Gastroesophageal sphincter (tissue), 4 donors: Measurements from ENCODE around the gene CEP89. TPM values are rescaled to one million over a fixed set of nuclear protein-coding genes. Genes with fewer than 3 reads are reported as not detected.
"Not testable (repeated sequence)": the region's sequence is repeated elsewhere in the genome, so short reads cannot be mapped to it uniquely, and the experiment has no call there.

ENCODE experiments used
- ATAC-seq: fragments of 150-250 bp; one replicate; pipeline ENCODE4 v1.9.1; 2016; ENCODE audit warnings: mild to moderate bottlenecking, moderate library complexity
- H3K27ac ChIP-seq, 4 donors: fragments of 200-600 bp; sonication (generic) in 3 of 4; 1 replicate in 3 of 4; 2 replicates in 1 of 4; pipeline ENCODE4 v1.5.1; 2016 to 2019
- H3K27me3 ChIP-seq: fragments of 200-600 bp; sonication (generic); one replicate; pipeline ENCODE4 v1.5.1; 2019
- H3K36me3 ChIP-seq, 2 donors: fragments of 200-600 bp; sonication (generic); one replicate each; pipeline ENCODE4 v1.5.1; 2019; ENCODE audit warnings: control low read depth in 1 of 2
- H3K4me1 ChIP-seq, 3 donors: fragments of 200-600 bp; sonication (generic); 1 replicate in 2 of 3; 2 replicates in 1 of 3; pipeline ENCODE4 v1.5.1; 2016 to 2019; ENCODE audit warnings: control low read depth in 2 of 3
- H3K4me3 ChIP-seq, 2 donors: fragments of 200-600 bp; sonication (generic); one replicate each; pipeline ENCODE4 v1.5.1; 2019; ENCODE audit warnings: mild to moderate bottlenecking in 1 of 2, moderate library complexity in 1 of 2
- H3K9me3 ChIP-seq, 3 donors: fragments of 200-600 bp; sonication (generic); one replicate each; pipeline ENCODE4 v1.5.1; 2017 to 2019; ENCODE audit warnings: control low read depth in 2 of 3
- CTCF ChIP-seq, 4 experiments: fragments of 200-600 bp in 2 of 4; fragments of 450-650 bp in 2 of 4; sonication (generic) in 1 of 4; IDR thresholded peaks; one replicate each; pipeline ENCODE4 v1.5.1; 2017 to 2019; ENCODE audit warnings: antibody characterized with exemption in 4 of 4, mild to moderate bottlenecking in 2 of 4, moderate library complexity in 2 of 4
- EP300 ChIP-seq: sonication (generic); formaldehyde crosslinking; IDR thresholded peaks from one replicate; pipeline ENCODE4 v1.6.1; 2017; ENCODE audit warnings: antibody characterized with exemption, mild to moderate bottlenecking
- POLR2A ChIP-seq, 2 donors: fragments of 450-650 bp; IDR thresholded peaks; one replicate each; pipeline ENCODE4 v1.6.1; 2017; ENCODE audit warnings: antibody characterized with exemption in 2 of 2, mild to moderate bottlenecking in 2 of 2, moderate library complexity in 1 of 2
- POLR2AphosphoS5 ChIP-seq: sonication (generic); formaldehyde crosslinking; IDR thresholded peaks from one replicate; pipeline ENCODE4 v1.6.1; 2017; ENCODE audit warnings: antibody characterized with exemption
- WGBS, 2 donors: methylation state at CpG; one replicate each; pipeline ENCODE4 v1.1.5; 2018; ENCODE audit warnings: low coverage in 1 of 2; 5-methylcytosine and 5-hydroxymethylcytosine counted together
- total RNA-seq, 4 donors: library from RNA; depleted of rRNA; stranded (reverse); fragments of >200 nt; gene quantifications; one replicate each; pipeline ENCODE4 v1.1.0, GENCODE V29; 2016

CEP89 gene
- total RNA-seq, 4 donors from 2014 or later: 14.8 to 21.9 (median 20.2) TPM

- WGBS, 2 donors: no CpG with 5 or more reads among the region's 13 CpGs
- TF ChIP-seq POLR2AphosphoS5 (no peak), POLR2A (IDR thresholded peaks at IDR 0.05) (no peak), CTCF (IDR thresholded peaks at IDR 0.05) (no peak)
- Histone ChIP-seq H3K9me3 (no peaks in the 10 kb centered on the region), H3K4me3 (no peak overlapping the region), H3K27me3 (no peaks in the 10 kb centered on the region), H3K27ac (no peak overlapping the region), H3K4me1 (no peaks in the 10 kb centered on the region), H3K36me3 (no peaks in the 10 kb centered on the region)
- ATAC-seq: no peak
Measured at GRCh38 chr19:32858155-32858554, 113.6 kb downstream of the CEP89 start.

- no peaks in the 10 kb centered on the region for H3K27me3 ChIP-seq
- WGBS, 2 donors: 65 to 80% methylated on average over 5 of the region's 5 CpGs
- no peak for ATAC-seq
- no peak overlapping the region for H3K27ac ChIP-seq
- H3K9me3 ChIP-seq: no peaks in the 10 kb centered on the region
- H3K36me3 ChIP-seq: no peaks in the 10 kb centered on the region
- no peak overlapping the region for H3K4me3 ChIP-seq
- H3K4me1 ChIP-seq: no peaks in the 10 kb centered on the region
- no peak for TF ChIP-seq POLR2A (IDR thresholded peaks at IDR 0.05)
- TF ChIP-seq CTCF (IDR thresholded peaks at IDR 0.05): no peak
- no peak for TF ChIP-seq EP300
- TF ChIP-seq POLR2AphosphoS5: no peak
Measured at GRCh38 chr19:32857584-32857983, 114.2 kb downstream of the CEP89 start.

GRCh38 chr19:32856818-32857217 is 114.9 kb downstream of the CEP89 start:
- H3K27ac ChIP-seq, H3K36me3 ChIP-seq, ATAC-seq, H3K4me1 ChIP-seq, H3K27me3 ChIP-seq, H3K9me3 ChIP-seq, H3K4me3 ChIP-seq: not testable (repeated sequence)
- WGBS, 2 donors: 87 to 91% methylated on average over 4 of the region's 7 CpGs

GRCh38 chr19:32852216-32852615 is 119.5 kb downstream of the CEP89 start:
- Histone ChIP-seq H3K36me3 (no peaks in the 10 kb centered on the region), H3K27ac (no peak overlapping the region), H3K4me3 (no peak overlapping the region), H3K9me3 (no peaks in the 10 kb centered on the region), H3K27me3 (no peaks in the 10 kb centered on the region), H3K4me1 (no peaks in the 10 kb centered on the region)
- 83 to 85% methylated on average over 4 to 6 of the region's 6 CpGs for WGBS, 2 donors
- ATAC-seq: no peak
- no peak for TF ChIP-seq POLR2A (IDR thresholded peaks at IDR 0.05)
- TF ChIP-seq EP300: no peak
- no peak for TF ChIP-seq CTCF (IDR thresholded peaks at IDR 0.05)
- TF ChIP-seq POLR2AphosphoS5: no peak

GRCh38 chr19:32848035-32848434 is 123.7 kb downstream of the CEP89 start:
- H3K36me3 ChIP-seq, H3K4me3 ChIP-seq, ATAC-seq, H3K9me3 ChIP-seq, H3K4me1 ChIP-seq, H3K27ac ChIP-seq, H3K27me3 ChIP-seq: not testable (repeated sequence)
- WGBS, 2 donors: no CpG with 5 or more reads among the region's 2 CpGs

- no peak for ATAC-seq
- peaks cover 0 to 21% (median 0%) of the 10 kb centered on the region in 3 donors for H3K9me3 ChIP-seq
- H3K4me3 ChIP-seq: no peak overlapping the region
- no peak overlapping the region for H3K27ac ChIP-seq
- peaks cover 0 to 22% of the 10 kb centered on the region in 2 donors for H3K36me3 ChIP-seq
- H3K4me1 ChIP-seq: no peaks in the 10 kb centered on the region
- no peak for TF ChIP-seq POLR2A (IDR thresholded peaks at IDR 0.05)
- TF ChIP-seq POLR2AphosphoS5: no peak
- no peak for TF ChIP-seq CTCF (IDR thresholded peaks at IDR 0.05)
- no peak for TF ChIP-seq EP300
- 80 to 96% methylated on average over 2 to 14 of the region's 19 CpGs for WGBS, 2 donors
- H3K27me3 ChIP-seq: no peaks in the 10 kb centered on the region
Measured at GRCh38 chr19:32843716-32844245, 128.0 kb downstream of the CEP89 start.
